ENCODE results near the gene CLASP2.

The CLASP2 gene

DNA sequence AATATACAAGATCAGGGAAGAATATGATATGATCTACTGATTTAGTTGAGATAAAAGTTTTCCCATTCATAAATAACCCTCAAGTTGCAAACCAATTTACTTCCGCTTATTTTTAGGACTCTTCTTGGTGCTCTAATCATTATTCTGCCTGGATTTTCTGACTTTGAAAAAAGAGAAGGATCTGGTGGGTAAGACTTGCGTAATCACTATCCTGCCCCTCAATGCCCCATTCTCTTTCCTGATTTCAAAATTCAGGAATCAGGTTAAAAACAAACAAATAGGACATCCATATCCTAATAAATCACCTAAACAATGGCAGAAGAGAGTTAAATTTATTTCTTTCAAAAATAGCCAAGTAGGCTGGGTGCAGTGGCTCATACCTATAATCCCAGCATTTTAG lies 127.5 kb downstream of the CLASP2 start:
- ATAC-seq (replicated peaks): no peak
- H3K36me3 Mint-ChIP-seq (ENCODE audit: insufficient read depth): peaks cover 40% of the 10 kb centered on the region

DNA sequence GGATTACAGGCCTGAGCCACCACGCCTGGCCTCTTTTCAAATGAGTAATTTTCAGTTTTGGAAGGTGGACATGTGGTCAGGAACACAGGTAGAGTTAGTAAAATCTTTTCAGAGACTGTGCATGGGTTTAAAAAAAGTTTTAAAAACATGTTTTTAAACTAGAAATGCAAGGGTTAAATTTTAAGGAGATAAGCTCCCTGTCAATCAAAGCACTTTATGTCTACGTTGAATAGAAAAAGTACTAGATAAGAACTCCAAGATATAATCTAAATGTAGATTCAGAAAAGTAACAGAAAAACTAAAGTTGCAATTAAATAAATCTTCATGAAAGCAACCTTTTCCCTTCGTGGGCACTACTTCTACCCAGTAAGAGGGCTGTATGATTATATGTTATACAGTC lies 131.7 kb downstream of the CLASP2 start:
- H3K4me1 Mint-ChIP-seq (ENCODE audit: low read depth in 2 of 2): no peaks in the 10 kb centered on the region
- no peak overlapping the region for H3K4me3 Mint-ChIP-seq
- ATAC-seq (replicated peaks) (no peak), DNase-seq (no peak)
- no peak overlapping the region for H3K27ac Mint-ChIP-seq
- no peaks in the 10 kb centered on the region for H3K9me3 Mint-ChIP-seq
- peaks cover 36% of the 10 kb centered on the region for H3K36me3 Mint-ChIP-seq (ENCODE audit: insufficient read depth)
- H3K27me3 Mint-ChIP-seq: no peaks in the 10 kb centered on the region

More for the DNA sequence above, 127.5 kb downstream of the CLASP2 start:
- Mint-ChIP-seq H3K4me1 (ENCODE audit: low read depth in 2 of 2) (no peaks in the 10 kb centered on the region), H3K9me3 (no peaks in the 10 kb centered on the region), H3K27me3 (no peaks in the 10 kb centered on the region), H3K27ac (no peak overlapping the region), H3K4me3 (no peak overlapping the region)
- no peak for DNase-seq

- no peaks in the 10 kb centered on the region for H3K9me3 Mint-ChIP-seq
- peaks cover 23% of the 10 kb centered on the region for H3K36me3 Mint-ChIP-seq (ENCODE audit: insufficient read depth)
- no peaks in the 10 kb centered on the region for H3K4me1 Mint-ChIP-seq (ENCODE audit: low read depth in 2 of 2)
- H3K27me3 Mint-ChIP-seq: no peaks in the 10 kb centered on the region
- DNase-seq (no peak), ATAC-seq (replicated peaks) (no peak)
- H3K4me3 Mint-ChIP-seq: no peak overlapping the region
- no peak overlapping the region for H3K27ac Mint-ChIP-seq
Observed at GRCh38 chr3:33582234-33582633, 135.8 kb downstream of the CLASP2 start.

DNA sequence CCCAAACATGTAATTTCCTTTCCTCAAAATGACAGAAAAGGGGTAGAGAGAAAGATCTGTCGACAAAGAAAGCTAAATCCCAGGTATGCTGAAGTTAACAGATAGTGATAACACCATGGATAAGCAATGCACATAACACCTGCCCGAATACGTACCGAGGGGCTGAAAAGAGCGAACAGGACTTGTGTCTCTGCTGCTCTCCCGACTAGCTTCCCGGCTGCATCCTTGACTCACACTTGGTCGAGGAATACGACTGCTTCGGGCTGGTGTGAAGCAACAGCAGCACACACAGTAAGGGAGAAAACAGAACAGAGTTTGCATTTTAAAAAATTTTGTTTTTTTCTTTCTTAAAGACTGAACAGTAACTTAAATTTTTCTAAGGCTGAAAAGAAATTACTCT lies 136.4 kb downstream of the CLASP2 start:
- Mint-ChIP-seq H3K27me3 (no peaks in the 10 kb centered on the region), H3K4me3 (no peak overlapping the region), H3K9me3 (no peaks in the 10 kb centered on the region), H3K4me1 (ENCODE audit: low read depth in 2 of 2) (no peaks in the 10 kb centered on the region), H3K27ac (no peak overlapping the region), H3K36me3 (ENCODE audit: insufficient read depth) (peaks cover 19% of the 10 kb centered on the region)
- no peak for DNase-seq
- ATAC-seq (replicated peaks): no peak

DNA sequence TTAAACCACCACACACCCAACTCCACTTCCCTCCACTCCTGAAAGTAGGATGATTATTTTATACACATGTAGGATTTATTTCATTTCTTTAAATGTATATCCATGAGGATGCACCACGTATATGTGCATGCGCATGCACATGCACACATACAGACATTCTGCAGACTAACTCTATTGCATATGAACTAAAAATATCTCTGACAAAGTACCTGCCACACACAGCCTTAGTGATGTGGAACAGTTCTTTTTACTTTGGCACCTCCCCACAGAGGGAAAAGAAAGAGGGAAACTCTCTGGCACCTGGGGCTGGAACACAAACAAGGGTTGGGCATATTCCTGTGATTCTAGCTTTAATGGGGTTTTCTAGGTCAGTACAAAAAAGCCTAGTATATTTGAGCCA lies 138.2 kb downstream of the CLASP2 start:
- H3K27ac Mint-ChIP-seq: no peak overlapping the region
- no peaks in the 10 kb centered on the region for H3K4me1 Mint-ChIP-seq (ENCODE audit: low read depth in 2 of 2)
- H3K27me3 Mint-ChIP-seq: no peaks in the 10 kb centered on the region
- DNase-seq (no peak), ATAC-seq (replicated peaks) (no peak)
- no peaks in the 10 kb centered on the region for H3K9me3 Mint-ChIP-seq
- H3K4me3 Mint-ChIP-seq: no peak overlapping the region
- H3K36me3 Mint-ChIP-seq (ENCODE audit: insufficient read depth): peaks cover 19% of the 10 kb centered on the region

- DNase-seq (no peak), ATAC-seq (replicated peaks) (no peak)
- no peaks in the 10 kb centered on the region for H3K4me1 Mint-ChIP-seq (ENCODE audit: low read depth in 2 of 2)
- no peak overlapping the region for H3K27ac Mint-ChIP-seq
- H3K4me3 Mint-ChIP-seq: no peak overlapping the region
- H3K36me3 Mint-ChIP-seq (ENCODE audit: insufficient read depth): peaks cover 19% of the 10 kb centered on the region
- H3K9me3 Mint-ChIP-seq: no peaks in the 10 kb centered on the region
- H3K27me3 Mint-ChIP-seq: no peaks in the 10 kb centered on the region
Observed at GRCh38 chr3:33579178-33579510, 138.9 kb downstream of the CLASP2 start.

DNA sequence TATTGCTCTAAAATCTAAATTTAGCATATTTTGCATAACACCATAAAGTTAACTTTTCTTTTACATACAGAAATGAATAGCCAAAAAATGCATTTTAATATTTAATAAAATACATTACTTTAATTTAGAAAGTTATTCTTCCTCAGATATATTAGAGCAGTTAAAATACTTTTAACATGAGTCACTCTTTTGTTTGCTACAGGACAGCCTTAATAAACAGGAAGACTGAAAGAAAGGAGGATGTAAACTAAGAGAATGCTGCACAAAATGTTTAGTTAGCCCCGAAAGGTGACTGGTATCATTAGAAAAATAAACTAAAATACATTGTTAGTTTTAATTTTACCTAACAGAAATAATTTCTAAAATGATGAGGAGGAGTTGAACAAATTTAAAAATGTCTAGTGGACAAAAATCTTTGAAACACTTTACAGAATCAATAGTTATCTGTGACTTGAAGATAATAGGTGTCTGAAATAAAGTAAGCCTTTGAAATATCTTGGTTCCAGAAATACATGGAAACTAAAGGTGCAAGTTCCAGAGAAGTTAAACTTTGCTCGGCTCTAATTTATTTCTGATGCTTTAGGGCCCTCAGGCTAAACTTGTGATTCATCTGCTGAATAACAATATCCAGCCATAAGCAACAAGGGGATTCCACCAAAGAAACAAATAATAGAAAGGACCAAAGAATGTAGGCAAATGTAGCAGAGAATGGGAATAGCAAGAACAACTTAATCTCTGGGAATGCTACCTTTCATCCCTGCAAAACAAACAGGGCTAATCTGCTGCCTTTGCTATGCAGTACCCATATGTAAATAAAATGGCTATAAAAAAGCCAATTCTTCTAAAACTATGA lies 139.5 kb downstream of the CLASP2 start:
- no peak overlapping the region for H3K4me3 Mint-ChIP-seq
- peaks cover 19% of the 10 kb centered on the region for H3K36me3 Mint-ChIP-seq (ENCODE audit: insufficient read depth)
- ATAC-seq (replicated peaks) (no peak), DNase-seq (no peak)
- H3K4me1 Mint-ChIP-seq (ENCODE audit: low read depth in 2 of 2): no peaks in the 10 kb centered on the region
- H3K9me3 Mint-ChIP-seq: no peaks in the 10 kb centered on the region
- H3K27ac Mint-ChIP-seq: no peak overlapping the region
- H3K27me3 Mint-ChIP-seq: no peaks in the 10 kb centered on the region

DNA sequence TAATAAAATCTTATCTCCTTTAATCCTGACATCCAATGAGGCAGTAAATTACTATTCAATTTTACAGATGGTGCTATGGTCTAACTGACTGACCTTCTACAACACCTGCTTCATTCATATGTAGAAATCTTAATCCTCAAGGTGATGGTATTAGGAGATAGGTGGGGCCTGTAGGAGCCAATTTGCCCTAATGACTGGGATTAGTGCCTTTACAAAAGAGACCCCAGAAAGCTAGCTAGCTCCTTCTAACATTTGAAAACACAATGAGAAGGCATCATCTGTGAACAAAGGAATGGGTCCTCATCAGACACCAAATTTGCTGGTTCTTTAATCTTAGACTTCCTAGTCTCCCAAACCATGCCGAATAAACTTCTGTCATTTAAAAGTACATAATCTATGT lies 140.5 kb downstream of the CLASP2 start:
- DNase-seq (no peak), ATAC-seq (replicated peaks) (no peak)
- H3K27me3 Mint-ChIP-seq: no peaks in the 10 kb centered on the region
- H3K9me3 Mint-ChIP-seq: no peaks in the 10 kb centered on the region
- no peak overlapping the region for H3K4me3 Mint-ChIP-seq
- peaks cover 19% of the 10 kb centered on the region for H3K36me3 Mint-ChIP-seq (ENCODE audit: insufficient read depth)
- no peak overlapping the region for H3K27ac Mint-ChIP-seq
- H3K4me1 Mint-ChIP-seq (ENCODE audit: low read depth in 2 of 2): no peaks in the 10 kb centered on the region

DNA sequence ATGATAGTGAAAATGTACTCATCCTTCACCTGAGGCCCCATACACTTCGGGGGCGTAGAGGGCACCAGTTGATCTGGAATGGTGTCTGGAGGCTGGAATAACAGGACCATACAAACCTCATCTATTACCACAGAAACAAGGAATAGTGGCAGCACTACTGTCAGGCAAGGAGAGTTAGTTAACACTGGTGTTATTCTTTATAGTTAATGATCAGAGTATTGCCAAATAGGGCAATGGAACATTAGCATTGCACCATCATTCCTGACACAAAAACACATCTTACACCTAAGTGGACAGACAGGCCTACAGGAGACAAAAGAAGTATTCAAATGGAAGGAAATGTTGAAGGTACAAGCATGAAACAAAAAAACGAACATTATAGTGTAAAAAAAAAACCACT lies 140.9 kb downstream of the CLASP2 start:
- no peaks in the 10 kb centered on the region for H3K9me3 Mint-ChIP-seq
- no peaks in the 10 kb centered on the region for H3K27me3 Mint-ChIP-seq
- peaks cover 19% of the 10 kb centered on the region for H3K36me3 Mint-ChIP-seq (ENCODE audit: insufficient read depth)
- H3K4me1 Mint-ChIP-seq (ENCODE audit: low read depth in 2 of 2): no peaks in the 10 kb centered on the region
- ATAC-seq (replicated peaks): no peak
- no peak overlapping the region for H3K4me3 Mint-ChIP-seq
- DNase-seq: no peak
- no peak overlapping the region for H3K27ac Mint-ChIP-seq

GRCh38 chr3:33575311-33575710 lies 142.7 kb downstream of the CLASP2 start:
- H3K36me3 Mint-ChIP-seq (ENCODE audit: insufficient read depth): peaks cover 7% of the 10 kb centered on the region
- no peaks in the 10 kb centered on the region for H3K4me1 Mint-ChIP-seq (ENCODE audit: low read depth in 2 of 2)
- no peaks in the 10 kb centered on the region for H3K27me3 Mint-ChIP-seq
- ATAC-seq (replicated peaks): no peak
- no peaks in the 10 kb centered on the region for H3K9me3 Mint-ChIP-seq
- H3K4me3 Mint-ChIP-seq: no peak overlapping the region
- no peak for DNase-seq
- H3K27ac Mint-ChIP-seq: no peak overlapping the region

GRCh38 chr3:33557829-33558228 lies 160.2 kb downstream of the CLASP2 start:
- peaks cover 25% of the 10 kb centered on the region for H3K36me3 Mint-ChIP-seq (ENCODE audit: insufficient read depth)
- H3K27me3 Mint-ChIP-seq: no peaks in the 10 kb centered on the region
- H3K9me3 Mint-ChIP-seq: no peaks in the 10 kb centered on the region
- no peak overlapping the region for H3K27ac Mint-ChIP-seq
- no peaks in the 10 kb centered on the region for H3K4me1 Mint-ChIP-seq (ENCODE audit: low read depth in 2 of 2)
- DNase-seq (no peak), ATAC-seq (replicated peaks) (no peak)
- no peak overlapping the region for H3K4me3 Mint-ChIP-seq

- Mint-ChIP-seq H3K27ac (peak overlapping the region; percentile 26 to 75), H3K36me3 (ENCODE audit: insufficient read depth) (peaks cover 26% of the 10 kb centered on the region), H3K4me3 (no peak overlapping the region), H3K4me1 (ENCODE audit: low read depth in 2 of 2) (no peaks in the 10 kb centered on the region), H3K9me3 (no peaks in the 10 kb centered on the region), H3K27me3 (no peaks in the 10 kb centered on the region)
- DNase-seq (no peak), ATAC-seq (replicated peaks) (no peak)
Observed at GRCh38 chr3:33557279-33557678, 160.8 kb downstream of the CLASP2 start.

- H3K36me3 Mint-ChIP-seq (ENCODE audit: insufficient read depth): peaks cover 32% of the 10 kb centered on the region
- DNase-seq (no peak), ATAC-seq (replicated peaks) (no peak)
- H3K4me3 Mint-ChIP-seq: no peak overlapping the region
- H3K27me3 Mint-ChIP-seq: no peaks in the 10 kb centered on the region
- no peaks in the 10 kb centered on the region for H3K9me3 Mint-ChIP-seq
- H3K27ac Mint-ChIP-seq: peak overlapping the region in 1 of 2 donors; percentile 35
- H3K4me1 Mint-ChIP-seq (ENCODE audit: low read depth in 2 of 2): no peaks in the 10 kb centered on the region
Observed at GRCh38 chr3:33547101-33547500, 171.0 kb downstream of the CLASP2 start.

DNA sequence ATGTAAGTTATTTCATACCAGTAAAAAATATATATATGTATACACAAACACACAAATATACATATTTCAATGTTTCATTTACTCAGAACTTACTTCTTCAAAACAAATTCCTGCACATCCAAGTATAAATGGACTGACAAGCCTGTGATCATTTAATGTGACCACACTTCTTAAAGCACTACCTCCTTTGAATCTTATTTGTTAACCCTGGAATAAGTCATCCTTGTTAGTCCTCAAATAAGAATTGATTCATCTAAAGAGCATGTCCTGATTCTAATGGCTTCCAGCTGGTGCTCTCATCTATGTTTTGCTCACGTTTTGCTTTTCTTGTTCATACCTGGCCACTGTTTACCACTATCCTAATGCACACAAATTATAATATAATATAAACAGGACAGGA lies 173.9 kb downstream of the CLASP2 start:
- Mint-ChIP-seq H3K4me1 (ENCODE audit: low read depth in 2 of 2) (no peaks in the 10 kb centered on the region), H3K36me3 (ENCODE audit: insufficient read depth) (peaks cover 14% of the 10 kb centered on the region), H3K9me3 (no peaks in the 10 kb centered on the region), H3K4me3 (no peak overlapping the region), H3K27ac (no peak overlapping the region), H3K27me3 (no peaks in the 10 kb centered on the region)
- DNase-seq: no peak
- no peak for ATAC-seq (replicated peaks)

Data from effector memory CD8-positive, alpha-beta T cell (primary cell).